ENCODE data around the gene TMEM92. TPM values are rescaled to one million over a fixed set of nuclear protein-coding genes. Genes with fewer than 3 reads are reported as not detected.

TMEM92 gene
- total RNA-seq, result not detected in 2 replicates

DNA sequence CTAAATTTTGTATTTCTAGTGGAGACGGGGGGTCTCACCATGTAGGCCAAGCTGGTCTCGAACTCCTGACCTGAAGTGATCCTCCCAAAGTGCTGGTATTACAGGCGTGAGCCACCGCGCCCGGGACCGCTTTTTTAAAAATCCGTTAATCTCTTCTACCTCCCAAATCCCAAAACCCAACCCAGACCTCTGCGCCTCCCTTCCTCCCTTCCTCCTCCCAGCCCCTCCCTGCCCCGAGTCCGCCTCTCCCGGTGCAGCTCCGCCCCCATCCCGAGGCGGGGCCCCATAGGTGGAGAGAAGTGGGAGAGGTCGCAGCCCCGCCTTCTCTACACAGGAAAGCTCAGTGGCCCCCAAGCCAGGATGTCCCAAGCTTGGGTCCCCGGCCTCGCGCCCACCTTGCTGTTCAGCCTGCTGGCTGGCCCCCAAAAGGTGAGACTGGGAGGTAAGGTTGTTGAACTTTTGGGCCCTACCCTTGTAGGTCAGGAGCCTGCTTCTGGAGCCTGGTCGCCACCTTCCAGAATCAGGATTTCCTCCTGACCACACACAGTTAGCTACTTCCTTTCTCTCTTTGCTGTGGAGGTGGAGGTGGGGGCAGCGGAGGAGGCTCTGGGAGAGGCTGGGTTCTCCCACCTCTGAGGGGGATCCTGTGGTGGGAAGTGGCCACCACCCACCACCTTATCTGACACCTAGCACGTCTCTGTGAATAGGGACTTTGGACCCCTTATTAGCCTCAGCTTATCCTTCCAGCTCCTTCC lies at the start of gene TMEM92:
TSS of gene TMEM92 (plus strand) at position 325 of the 755 bp plus-strand sequence. CDS start at position 361, 36 bp downstream.
- no peak for DNase-seq (ENCODE audit: low read depth in 2 of 2)

DNA sequence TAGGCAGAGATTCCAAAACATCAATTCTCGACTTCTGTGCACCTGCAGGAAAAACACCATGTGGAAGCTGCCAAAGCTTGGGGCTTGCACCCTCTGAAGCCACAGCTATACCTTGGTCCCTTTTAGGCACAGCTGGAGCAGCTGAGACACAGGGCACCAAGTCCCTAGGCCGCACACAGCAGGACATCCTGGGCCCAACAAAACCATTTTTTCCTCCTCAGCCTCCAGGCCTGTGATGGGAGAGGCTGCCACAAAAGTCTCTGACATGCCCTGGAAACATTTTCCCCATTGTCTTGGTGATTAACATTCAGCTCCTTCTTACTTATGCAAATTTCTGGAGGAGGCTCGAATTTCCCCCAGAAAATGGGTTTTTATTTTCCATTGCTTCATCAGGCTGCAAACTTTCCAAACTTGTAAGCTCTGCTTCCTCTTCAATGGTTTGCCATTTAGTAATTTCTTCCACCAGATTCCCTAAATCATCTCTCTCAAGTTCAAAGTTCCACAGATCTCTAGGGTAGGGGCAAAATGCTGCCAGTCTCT lies 48.5 kb upstream of the TMEM92 start:
- no peak for DNase-seq (ENCODE audit: low read depth in 2 of 2)

DNA sequence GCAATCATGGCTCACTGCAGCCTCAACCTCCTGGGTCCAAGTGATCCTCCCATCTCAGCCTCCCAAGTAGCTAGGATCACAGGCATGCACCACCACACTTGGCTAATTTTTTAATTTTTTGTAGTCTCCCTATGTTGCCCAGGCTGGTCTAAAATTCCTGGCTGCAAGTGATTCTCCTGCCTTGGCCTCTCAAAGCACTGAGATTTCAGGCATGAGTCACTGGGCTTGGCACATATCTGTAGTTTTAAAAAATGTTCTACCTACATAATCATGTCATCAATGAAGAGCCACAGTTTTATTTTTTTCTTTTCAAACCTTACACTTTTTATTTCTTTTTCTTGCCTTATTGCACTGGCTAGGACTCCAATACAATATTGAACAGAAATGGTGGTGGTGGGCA lies 39.7 kb upstream of the TMEM92 start:
- DNase-seq (ENCODE audit: low read depth in 2 of 2), result no peak

DNA sequence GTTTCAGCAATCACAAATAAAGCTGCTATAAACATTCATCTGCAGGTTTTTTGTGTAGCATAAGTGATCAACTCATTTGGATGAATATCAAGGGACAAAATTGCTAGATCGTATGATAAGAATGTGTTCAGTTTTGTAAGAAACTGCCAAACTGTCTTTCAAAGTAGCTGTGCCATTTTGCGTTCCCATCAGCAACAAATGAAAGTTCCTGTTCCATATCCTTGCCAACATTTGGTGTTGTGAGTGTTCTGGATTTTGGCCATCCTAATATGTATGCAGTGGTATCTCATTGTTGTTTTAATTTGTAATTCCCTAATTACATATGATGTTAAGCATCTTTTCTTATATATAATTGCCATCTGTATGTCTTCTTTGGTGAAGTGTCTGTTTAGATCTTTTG lies 36.4 kb upstream of the TMEM92 start:
- no peak for DNase-seq (ENCODE audit: low read depth in 2 of 2)

DNA sequence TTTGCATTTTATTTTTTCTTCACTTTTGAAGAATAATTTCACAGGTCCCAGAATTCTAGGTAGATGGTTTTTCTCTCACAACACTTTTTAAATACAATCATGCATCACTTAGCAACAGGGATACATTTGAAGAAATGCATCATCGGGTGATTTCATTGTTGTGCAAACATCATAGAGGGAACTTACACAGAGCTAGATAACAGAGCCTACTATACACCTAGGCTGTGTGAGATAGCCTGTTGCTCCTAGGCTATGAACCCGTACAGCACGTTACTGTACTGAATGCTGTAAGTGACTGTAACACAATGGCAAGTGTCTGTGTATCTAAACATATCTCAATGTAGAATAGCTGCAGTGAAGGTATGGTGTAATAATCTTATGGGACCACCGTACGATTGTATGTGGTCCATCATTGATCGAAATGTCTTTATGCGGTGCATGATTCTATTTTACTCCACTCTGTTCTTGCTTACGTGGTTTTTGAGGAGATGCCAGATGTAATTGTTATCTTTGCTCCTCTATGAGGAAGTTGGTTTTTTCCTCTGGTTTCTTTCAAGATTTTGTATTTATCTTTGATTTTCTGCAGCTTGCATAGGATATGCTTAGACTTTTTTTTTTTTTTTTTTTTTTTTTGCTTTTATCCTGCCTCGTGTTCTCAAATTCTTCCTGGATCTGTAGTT lies 35.5 kb upstream of the TMEM92 start:
- no peak for DNase-seq (ENCODE audit: low read depth in 2 of 2)

DNA sequence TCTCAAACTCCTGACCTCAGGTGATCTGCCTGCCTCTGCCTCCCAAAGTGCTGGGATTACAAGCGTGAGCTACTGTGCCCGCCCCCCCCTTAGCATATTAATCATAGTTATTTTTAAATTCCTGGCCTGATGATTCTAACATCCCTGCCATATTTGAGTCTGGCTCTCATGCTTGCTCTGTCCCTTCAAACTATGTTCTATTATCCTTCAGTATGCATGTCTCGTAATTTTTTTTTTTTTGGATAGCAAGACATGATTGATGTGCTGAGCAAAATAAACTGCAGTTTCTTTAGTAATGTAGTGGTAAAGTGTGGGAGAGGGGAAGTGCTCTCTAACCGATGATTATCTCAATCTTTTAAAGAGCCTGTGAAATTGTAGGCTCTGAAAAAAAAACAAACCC lies 34.3 kb upstream of the TMEM92 start:
- no peak for DNase-seq (ENCODE audit: low read depth in 2 of 2)

DNA sequence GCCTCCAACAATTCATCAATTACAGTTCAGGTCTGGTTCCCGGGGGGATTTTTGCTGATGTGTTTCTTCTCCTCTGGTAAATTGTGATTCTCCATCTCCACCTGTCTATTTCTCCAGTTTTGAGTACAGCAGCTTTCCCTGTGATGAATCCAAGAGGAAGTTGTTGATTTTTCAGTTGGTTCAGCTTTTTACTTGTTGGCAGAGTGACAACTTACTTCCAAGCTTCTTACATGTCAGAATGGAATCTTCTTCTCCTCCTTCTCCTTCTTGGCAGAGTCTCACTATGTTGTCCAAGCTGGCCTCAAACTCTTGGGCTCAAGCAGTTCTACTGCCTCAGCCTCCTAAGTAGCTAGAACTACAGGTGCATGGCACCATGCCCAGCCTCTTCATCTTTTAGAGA lies 33.4 kb upstream of the TMEM92 start:
- DNase-seq (ENCODE audit: low read depth in 2 of 2), result no peak

DNA sequence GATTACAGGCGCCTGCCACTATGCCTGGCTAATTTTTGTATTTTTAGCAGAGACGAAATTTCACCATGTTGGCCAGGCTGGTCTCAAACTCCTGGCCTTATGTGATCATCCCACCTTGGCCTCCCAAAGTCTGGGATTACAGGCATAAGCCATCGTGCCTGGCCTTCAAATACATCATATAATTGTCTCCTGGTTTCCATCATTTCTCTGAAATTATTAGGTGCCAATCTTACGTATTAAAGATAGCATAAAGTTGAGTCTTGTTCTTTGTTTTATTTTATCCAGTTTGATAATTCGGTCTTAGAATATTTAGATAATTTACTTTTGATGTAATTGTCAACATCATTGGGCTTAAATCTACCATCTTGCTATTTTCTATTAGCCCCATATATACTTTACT lies 32.8 kb upstream of the TMEM92 start:
- DNase-seq (ENCODE audit: low read depth in 2 of 2), result no peak

DNA sequence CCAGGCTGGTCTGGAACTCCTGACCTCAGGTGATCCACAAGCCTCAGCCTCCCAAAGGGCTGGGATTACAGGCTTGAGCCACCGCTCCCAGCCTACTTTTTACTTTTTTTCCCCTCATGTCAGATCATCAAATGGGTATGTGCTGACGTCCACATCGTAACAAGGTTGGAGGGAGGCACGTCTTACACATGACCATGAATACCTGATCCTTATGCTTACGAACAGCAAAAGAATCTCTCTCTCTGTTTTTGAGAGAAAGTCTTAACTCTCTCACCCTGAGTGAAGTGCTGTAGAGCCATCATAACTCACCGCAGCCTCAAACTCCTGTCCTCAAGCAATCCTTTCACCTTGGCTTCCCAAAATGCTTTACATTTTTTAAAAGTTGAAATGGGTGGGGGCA lies 29.5 kb upstream of the TMEM92 start:
- no peak for DNase-seq (ENCODE audit: low read depth in 2 of 2)

DNA sequence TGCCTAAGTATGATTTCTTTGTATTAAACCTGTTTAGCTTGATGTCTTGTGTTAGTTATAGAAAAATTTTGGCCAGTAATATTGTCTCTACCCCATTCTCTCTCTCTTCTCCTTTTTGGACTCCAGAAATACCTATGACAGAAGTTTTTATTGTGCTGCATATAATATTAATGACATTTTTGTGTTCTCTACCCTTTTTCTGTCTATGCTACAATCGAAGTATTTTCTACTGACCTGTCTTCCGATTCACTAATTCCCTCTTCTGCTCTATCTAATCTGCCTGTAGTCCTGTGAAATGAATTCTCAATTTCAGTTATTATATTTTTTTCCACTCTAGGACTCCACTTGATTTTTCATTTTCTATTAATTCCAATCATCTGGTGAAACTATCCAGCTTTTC lies 26.0 kb upstream of the TMEM92 start:
- no peak for DNase-seq (ENCODE audit: low read depth in 2 of 2)

DNA sequence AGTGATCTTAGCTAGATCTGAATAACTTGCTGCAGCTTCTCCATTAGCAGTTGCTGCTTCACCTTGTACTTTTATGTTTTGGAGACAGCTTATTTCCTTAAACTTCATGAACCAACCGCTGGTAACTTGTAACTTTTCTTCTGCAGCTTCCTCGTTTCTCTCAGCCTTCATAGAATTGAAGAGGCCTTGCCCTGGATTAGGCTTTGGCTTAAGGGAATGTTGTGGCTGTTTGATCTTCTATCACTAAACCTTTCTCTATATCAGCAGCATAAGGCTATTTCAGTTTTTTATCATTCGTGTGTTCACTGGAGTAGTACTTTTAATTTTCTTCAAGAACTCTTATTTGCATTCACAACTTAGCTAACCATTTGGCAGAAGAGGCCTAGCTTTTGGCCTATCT lies 21.5 kb upstream of the TMEM92 start:
- no peak for DNase-seq (ENCODE audit: low read depth in 2 of 2)

DNA sequence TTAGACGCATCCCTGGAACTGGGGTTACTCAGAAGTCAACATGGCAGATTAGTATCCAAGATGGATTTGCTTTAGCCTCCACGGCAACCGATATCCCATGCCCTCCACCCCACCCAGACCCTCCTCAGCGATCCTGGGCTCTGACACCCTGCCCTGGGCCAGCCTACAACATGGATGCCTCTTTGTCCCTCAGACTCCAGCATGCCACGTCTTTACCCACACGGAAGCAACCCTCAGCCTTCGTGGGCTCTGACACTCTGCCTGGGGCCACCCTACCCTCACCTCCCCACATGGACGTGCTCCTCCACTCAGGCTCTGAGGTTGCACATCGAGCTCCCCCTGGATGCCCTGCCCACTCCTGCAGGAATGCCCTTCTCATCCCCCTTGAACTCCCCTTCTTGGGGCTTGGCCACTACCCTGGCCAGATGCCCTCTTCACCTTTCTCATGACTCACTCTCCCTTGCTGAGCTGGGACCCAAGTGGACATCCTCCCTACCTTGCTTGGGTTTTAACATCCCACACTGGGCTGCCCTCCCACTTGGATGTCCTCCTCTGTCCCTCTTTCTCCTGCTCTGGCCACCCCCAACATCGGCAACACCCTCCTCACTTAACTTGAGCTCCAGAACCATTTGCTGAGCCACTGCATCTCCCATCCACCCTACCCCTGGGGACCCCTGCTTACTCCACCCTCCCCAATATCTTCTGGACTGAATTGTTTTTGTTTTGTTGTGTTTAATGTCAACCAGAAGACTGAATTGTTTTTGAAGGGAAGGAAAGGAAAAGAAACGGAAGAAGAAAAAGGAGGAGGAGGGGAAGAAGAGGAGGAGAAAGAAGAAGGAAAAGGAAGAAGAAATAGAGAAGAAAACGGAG lies 18.3 kb upstream of the TMEM92 start:
- no peak for DNase-seq (ENCODE audit: low read depth in 2 of 2)

DNA sequence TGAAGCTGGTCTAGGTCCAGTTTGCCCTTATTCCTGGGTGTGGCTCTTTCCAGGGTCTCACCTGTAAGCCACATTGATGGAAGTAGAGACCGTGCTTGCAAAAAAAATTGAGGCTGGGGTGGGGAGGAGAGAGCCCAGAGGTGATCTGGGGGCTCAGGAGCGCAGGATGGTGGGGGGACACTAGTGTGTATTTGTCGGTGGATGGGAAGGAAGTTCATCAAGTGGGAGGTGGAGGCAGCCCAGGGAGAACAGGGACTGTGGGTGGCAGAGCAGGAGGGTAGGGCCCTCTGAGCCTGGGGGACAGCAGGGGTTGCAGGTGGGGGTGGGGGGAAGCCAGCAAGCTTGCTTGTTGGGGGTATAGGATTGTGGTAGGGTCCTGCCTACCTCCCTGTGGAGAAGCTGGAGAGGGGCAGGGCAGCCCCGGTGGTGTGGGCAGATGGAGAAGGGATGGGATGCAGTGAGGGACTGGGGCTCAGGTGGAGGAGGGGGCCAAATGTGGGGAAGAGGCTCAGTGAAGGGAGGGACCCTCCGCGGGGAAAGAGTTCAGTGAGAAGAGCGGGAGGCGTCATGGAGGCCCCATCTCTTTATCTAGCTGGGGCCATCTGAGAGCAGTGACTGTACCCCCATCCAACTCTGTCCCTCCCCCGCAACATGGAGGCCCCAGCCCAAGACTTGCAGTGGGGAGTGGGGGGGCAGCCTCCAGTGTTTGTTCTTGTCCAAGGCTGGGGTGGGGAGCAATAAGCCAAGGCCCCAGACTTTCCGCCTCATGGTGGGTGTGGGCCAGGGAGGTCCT lies 17.2 kb upstream of the TMEM92 start:
- DNase-seq (ENCODE audit: low read depth in 2 of 2), result no peak

DNA sequence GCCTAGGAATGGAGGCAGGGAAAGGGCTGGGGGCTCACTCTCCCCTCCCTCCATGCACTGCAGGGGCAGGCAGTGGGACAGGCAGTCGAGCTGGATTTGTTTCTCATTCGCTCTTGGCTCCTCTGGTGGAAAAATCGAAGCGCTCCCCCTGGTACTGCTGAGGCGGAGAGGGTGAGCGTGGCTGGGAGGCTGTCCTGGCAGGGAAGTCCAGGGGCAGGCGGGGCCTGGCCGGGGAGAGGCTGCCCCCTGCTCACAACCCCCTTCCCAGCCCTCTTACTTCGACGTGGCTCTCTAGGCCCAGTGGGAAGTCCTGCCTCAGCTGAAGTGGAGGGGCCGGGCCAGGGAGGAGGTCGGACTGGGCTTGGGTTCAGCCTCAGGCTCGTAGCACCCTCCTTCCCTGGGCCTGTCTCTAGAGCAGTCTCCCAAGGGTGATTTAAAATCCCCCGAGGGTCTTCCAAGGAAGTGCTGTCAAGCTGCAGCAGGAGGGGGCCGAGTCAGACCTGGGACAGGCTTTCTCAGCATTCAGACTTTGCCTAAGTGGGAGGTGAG lies 16.5 kb upstream of the TMEM92 start:
- no peak for DNase-seq (ENCODE audit: low read depth in 2 of 2)

DNA sequence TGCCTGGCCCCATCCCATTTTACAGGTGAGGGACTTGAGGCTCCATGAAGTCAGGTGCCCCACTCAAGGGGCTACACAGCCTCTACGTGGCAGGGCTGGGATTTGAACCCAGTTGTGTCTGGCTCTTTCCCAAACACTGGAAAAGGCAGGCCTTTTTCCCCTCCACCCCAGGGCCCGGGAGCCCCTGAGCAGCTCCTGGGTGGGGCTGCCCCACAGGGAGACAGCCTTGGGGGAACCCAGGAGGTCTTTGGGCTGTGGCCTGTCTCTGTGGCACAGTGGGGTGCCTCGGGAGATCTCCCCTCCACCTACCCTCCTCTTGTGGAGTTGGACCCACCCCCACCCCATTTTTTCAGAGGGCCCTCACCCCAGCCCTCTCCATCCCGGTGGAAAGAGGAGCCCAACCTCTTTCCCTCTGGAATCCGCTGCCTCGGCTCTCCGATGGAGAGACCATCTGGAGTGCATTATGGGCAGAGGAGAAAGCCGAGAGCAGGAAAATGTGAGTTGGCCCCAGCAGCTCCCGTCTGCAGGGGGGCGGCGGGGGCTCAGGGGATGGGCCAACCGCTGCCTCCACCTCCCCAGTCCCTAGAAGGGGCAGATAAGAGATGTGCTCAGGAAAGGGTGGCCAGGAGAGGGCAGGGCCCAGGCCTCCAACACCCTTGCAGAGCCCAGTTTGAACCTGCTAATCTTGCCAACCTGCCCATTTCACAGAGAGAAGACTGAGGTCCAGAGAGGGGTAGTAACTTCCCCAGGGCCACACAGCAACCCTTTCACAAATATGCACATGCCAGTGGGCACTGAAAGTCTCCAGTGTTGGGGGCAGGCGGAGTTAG lies 15.4 kb upstream of the TMEM92 start:
- DNase-seq (ENCODE audit: low read depth in 2 of 2), result no peak

DNA sequence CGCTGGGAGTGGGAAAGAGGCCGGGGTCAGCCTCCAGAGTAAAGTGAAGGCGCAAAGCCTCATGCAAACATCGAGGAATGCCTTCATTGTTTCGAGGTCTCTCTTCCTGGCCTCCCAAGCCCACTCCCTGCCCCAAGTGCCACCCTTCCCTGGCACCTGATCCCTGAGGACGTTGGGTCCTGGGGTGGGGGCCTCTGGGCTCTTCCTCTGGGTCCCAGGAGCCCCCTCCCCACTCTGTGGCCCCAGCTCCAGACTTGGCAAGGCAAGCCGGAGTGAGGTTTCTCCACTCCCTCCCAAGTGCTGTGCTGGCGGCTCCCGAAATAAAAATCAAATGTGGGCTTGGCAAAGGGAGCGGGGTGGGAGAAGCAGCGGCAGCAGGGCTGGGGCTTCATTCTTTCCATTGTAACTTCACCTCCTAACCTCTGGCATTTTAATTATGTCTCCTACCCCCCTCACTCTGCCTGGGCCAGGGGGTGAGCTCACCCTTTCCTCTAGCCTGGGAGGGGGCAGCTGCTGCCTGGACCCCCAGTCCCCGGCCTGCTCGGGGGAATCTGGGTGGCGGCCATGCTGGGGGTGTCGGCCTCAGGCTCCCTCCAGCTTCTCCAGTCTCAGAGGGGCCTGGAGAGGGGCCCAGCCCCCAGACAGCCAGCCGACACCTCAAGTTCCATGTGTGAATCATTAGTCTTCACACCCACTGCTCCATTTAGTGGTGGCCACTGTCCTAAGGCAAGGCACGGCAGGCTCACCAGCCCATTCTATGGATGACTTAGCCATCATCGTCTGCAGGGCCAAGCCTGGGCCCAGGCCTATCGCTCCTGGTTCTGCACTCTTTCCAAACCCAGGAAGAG lies 14.6 kb upstream of the TMEM92 start:
- DNase-seq (ENCODE audit: low read depth in 2 of 2), result no peak

DNA sequence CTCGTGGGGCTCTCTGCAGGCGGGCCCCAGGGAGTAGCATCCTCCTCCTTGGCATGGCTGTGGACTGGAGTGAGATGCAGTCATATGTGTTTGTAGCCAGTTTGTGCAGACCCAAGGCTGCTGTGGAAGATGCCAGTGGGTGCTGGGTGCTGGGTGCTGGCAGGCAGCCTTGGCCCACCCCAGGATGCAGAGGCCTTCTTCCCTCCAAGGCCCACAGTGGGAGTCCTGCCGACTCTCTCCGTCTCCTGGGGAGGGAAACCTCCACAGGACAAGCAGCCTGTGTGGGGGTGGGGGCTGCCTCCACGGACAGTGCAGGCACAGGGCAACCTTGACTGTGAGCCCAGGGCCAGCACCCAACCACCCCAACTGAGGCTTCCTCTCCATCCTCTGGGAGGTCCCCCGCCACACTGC lies 13.8 kb upstream of the TMEM92 start:
- no peak for DNase-seq (ENCODE audit: low read depth in 2 of 2)

DNA sequence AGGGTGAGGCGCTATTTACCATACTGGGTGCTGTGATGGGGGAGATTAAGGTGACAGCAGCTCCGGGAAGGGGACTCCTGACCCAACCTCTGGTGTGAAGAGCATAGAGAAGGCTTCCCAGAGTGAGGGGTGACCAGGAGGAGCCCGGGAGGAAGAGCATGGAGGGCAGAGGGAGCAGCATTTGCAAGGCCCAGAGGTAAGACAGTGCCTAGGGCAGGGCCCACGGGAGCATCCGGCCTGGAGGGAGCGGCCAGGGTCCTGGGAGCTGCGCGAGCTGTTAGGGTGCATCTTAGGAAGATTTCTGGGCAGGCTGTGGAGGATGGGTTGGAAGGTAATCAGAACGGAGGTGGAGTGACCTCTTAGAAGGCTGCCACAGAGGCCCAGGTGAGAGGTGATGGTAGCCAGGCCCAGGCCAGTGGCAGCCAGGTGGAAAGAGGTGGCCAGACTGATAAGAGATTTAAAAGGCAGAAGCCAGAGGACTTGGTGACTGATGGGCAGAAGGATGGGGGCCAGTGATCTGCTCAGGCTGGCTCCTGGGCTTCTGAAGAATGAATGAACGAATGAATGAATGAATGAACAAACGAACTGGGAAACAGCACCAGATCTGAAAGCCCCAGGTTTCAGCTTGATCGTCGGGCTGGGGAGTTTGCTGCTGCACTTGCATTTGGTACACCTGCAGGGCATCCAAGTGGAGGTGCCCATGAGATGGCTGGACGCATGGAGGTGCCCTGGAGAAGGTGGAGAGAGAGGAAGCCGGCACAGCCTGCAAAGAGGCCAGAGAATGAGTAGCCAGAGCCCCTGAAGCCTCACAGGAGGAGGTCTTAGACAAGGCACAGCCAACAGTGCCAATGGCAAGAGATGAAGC lies 13.0 kb upstream of the TMEM92 start:
- no peak for DNase-seq (ENCODE audit: low read depth in 2 of 2)

Data from lung microvascular endothelial cell (primary cell).